CD4-positive, alpha-beta memory T cell (primary cell): ENCODE results near the gene MARK2. TPM values are rescaled to one million over a fixed set of nuclear protein-coding genes. Genes with fewer than 3 reads are reported as not detected.

Source experiments
- CTCF ChIA-PET: fragments of 350-600 bp; sonication (Branson Sonifier 250); formaldehyde crosslinking; loops from one replicate; lab custom pipeline; 2021; ENCODE audit warnings: inconsistent platforms; ENCODE audit not compliant: partially characterized antibody; lab: Charles Lee
- POLR2A ChIA-PET: fragments of 350-600 bp; sonication (Branson Sonifier 250); formaldehyde crosslinking; loops from one replicate; lab custom pipeline; 2021; ENCODE audit not compliant: partially characterized antibody; lab: Charles Lee
- DNase-seq, 5 donors: peaks; one replicate each; pipeline versions ENCODE4 v3.0.0 to v3.0.0-alpha.2; 2020 to 2022; ENCODE audit warnings: mixed read lengths in 1 of 5
- H3K27ac ChIP-seq: one replicate; pipeline ENCODE4 v1.7.0; 2013; ENCODE audit warnings: low read depth, low read length
- H3K27me3 ChIP-seq: 2 replicates; pipeline ENCODE4 v1.7.0; 2013; ENCODE audit warnings: mild to moderate bottlenecking, low read length, moderate library complexity; ENCODE audit not compliant: insufficient read depth
- H3K36me3 ChIP-seq: 2 replicates; pipeline ENCODE4 v1.7.0; 2013; ENCODE audit warnings: mild to moderate bottlenecking, low read length, moderate library complexity; ENCODE audit not compliant: insufficient read depth
- H3K4me1 ChIP-seq: 2 replicates; pipeline ENCODE4 v1.7.0; 2013; ENCODE audit warnings: mild to moderate bottlenecking, low read length, moderate library complexity; ENCODE audit not compliant: insufficient read depth
- H3K4me3 ChIP-seq, 2 donors: one replicate each; pipeline ENCODE4 v1.7.0; 2013; ENCODE audit warnings: low read length in 2 of 2, mild to moderate bottlenecking in 1 of 2
- H3K9me3 ChIP-seq, 2 donors: one replicate each; pipeline ENCODE4 v1.7.0; 2013; ENCODE audit warnings: low read length in 2 of 2, control low read depth in 1 of 2; ENCODE audit not compliant: control insufficient read depth in 1 of 2
- H3K27ac Mint-ChIP-seq, 7 donors: one replicate each; pipeline ENCODE4 v1.8.0; 2020 to 2021; ENCODE audit warnings: mixed read lengths in 7 of 7, mild to moderate bottlenecking in 6 of 7, inconsistent platforms in 3 of 7, moderate library complexity in 3 of 7
- H3K27me3 Mint-ChIP-seq, 2 donors: one replicate each; pipeline ENCODE4 v1.8.0; 2020 to 2021; ENCODE audit warnings: mixed read lengths in 2 of 2
- H3K36me3 Mint-ChIP-seq, 2 donors: one replicate each; pipeline ENCODE4 v1.8.0; 2020 to 2021; ENCODE audit warnings: mixed read lengths in 2 of 2, inconsistent platforms in 1 of 2, mild to moderate bottlenecking in 1 of 2
- H3K4me1 Mint-ChIP-seq, 4 donors: one replicate each; pipeline ENCODE4 v1.8.0; 2020 to 2021; ENCODE audit warnings: mixed read lengths in 4 of 4, mild to moderate bottlenecking in 1 of 4
- H3K4me3 Mint-ChIP-seq, 8 donors: one replicate each; pipeline ENCODE4 v1.8.0; 2020 to 2021; ENCODE audit warnings: mixed read lengths in 8 of 8, mild to moderate bottlenecking in 7 of 8, moderate library complexity in 6 of 8, inconsistent platforms in 3 of 8
- H3K9me3 Mint-ChIP-seq, 8 donors: one replicate each; pipeline ENCODE4 v1.8.0; 2020 to 2021; ENCODE audit warnings: mixed read lengths in 8 of 8, mild to moderate bottlenecking in 5 of 8, inconsistent platforms in 3 of 8, moderate library complexity in 1 of 8
- intact Hi-C: fragments of 100-400 bp; cut with micrococcal nuclease; formaldehyde crosslinking; loops from one replicate; pipeline ENCODE4 v1.15.1; 2023
- polyA plus RNA-seq, 2 donors: library from polyadenylated mRNA; unstranded; fragments of 300-500 nt; fragmentation: Illumina TruSeq; gene quantifications; one replicate each; pipeline ENCODE4 v1.2.3, GENCODE V29; 2021
- total RNA-seq, 2 experiments: library from RNA; stranded (reverse); gene quantifications; one replicate each; pipeline ENCODE4 v1.2.3, GENCODE V29; 2021

MARK2 gene
- total RNA-seq = 10 to 100 TPM; 60.4 to 68.0 TPM
- 10 to 100 TPM; 25.1 to 60.3 TPM for polyA plus RNA-seq

DNA sequence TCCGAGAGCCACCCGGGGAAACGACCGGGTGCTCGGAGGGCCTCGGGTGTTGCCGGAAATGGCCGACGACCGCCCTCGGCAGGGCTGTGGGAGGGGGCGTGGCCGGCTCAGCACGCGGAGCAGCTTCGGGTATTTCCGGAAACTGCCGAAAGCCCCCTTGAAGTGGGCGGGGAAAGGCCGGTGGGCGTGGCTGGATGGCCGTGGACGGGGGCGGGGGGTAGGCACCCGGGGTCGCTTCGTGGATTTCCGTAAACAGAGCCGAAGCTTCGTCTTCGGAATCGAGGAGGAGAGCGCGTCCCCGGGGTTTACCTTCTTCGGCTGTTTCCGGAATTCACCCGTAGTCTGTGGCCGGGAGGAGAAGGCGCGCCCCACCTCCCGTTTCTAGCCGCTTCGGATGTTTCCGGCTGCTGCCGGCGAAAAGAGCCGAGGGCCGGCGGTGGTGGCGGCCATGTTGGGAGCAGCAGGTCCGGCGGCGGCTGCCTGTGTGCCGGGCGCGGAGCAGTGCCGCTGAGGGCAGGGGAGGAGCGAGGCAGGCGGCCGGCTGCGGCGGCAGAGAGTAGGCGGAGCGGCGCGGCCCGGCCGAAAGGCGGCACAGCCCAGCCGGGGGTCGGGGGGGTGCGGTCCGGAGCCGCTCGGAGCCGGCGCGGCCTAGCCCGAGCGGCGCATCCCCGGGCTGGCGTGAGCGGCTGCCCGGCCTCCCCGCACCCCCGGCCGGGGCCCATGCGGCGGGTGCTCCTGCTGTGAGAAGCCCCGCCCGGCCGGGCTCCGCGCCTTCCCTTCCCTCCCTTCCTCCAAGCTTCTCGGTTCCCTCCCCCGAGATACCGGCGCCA lies at the start of gene MARK2:
MARK2 (plus strand) TSS at position 433 of the 830 bp plus-strand sequence; CDS start at position 830, 397 bp downstream.
- H3K4me3 Mint-ChIP-seq = peak within 1 kb of the TSS; percentile 87 to 95 (median 91)
- H3K36me3 Mint-ChIP-seq = peaks cover 0 to 29% of the 10 kb centered on the region in 2 donors
- no peaks in the 10 kb centered on the region for H3K9me3 ChIP-seq
- H3K9me3 Mint-ChIP-seq = no peaks in the 10 kb centered on the region
- ChIA-PET POLR2A (interaction anchor here (0.8 to 5.2 kb wide), 35 partner anchors 10 to 998 kb away, joined by 3 to 83 read pairs (median 5); partner anchors contain the start of genes ATL3, COX8A, ESRRA and NAA40), CTCF (interaction anchor here (0.8 to 12.0 kb wide), 20 partner anchors 10 to 310 kb away, joined by 3 to 337 read pairs (median 20); partner anchors contain the start of genes NAA40, RCOR2 and ZFTA)
- intact Hi-C loops = loop anchor here (1.0 to 5.0 kb wide), 7 partner anchors 28 to 466 kb away; partner anchors contain the start of genes COX8A, ESRRA, OTUB1 and ZFTA
- H3K27ac ChIP-seq = peak within 1 kb of the TSS; percentile 86
- H3K27me3 ChIP-seq = no peaks in the 10 kb centered on the region
- peak within 1 kb of the TSS; percentile 87 to 88 for H3K4me3 ChIP-seq
- H3K27ac Mint-ChIP-seq = peak within 1 kb of the TSS; percentile 85 to 97 (median 95)
- H3K36me3 ChIP-seq = peaks cover 10% of the 10 kb centered on the region
- peaks cover 40 to 72% (median 54%) of the 10 kb centered on the region in 4 donors for H3K4me1 Mint-ChIP-seq
- H3K4me1 ChIP-seq = peaks cover 48% of the 10 kb centered on the region
- no peaks in the 10 kb centered on the region for H3K27me3 Mint-ChIP-seq
- DNase-seq = peak; percentile 99 to 100 (median 99)

DNA sequence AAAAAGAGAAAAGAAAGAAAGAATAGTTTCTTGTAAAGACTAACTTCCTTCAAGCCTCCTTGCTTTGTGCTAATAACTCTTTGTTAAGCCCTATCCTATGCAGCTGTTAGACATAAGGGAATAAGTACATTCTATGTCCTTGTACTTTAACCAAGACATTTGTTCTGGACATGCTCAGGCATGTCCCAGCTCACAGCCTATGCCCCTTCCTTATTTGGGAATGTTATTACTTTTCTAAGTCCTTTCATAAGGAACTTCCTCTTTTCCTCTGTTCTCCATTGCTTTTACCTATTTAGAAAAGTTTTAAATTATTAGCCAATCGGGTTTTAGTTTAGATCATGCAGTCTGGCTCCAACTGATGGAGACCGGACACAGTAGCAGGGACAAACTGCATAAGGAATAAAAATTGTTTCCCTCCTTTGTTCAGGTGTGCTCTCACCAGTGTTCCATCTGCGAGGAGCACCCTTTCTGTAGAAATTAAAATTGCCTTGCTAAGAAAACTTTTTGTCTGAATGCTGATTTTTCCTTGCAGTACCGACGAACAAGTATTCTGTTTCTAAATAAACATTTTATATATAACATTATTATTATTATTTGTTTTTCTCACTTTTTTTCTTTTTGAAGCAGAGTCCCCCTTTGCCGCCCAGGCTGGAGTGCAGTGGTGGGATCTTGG lies 47.3 kb upstream of the MARK2 start:
- Mint-ChIP-seq H3K36me3 (no peaks in the 10 kb centered on the region), H3K4me1 (peaks cover 0 to 6% (median 0%) of the 10 kb centered on the region in 4 donors), H3K4me3 (no peak overlapping the region), H3K9me3 (peaks cover 0 to 23% (median 15%) of the 10 kb centered on the region in 8 donors), H3K27ac (no peak overlapping the region), H3K27me3 (peaks cover 3 to 6% of the 10 kb centered on the region in 2 donors)
- H3K4me1 ChIP-seq = no peaks in the 10 kb centered on the region
- intact Hi-C loops = no loop called here
- H3K27me3 ChIP-seq = no peaks in the 10 kb centered on the region
- H3K9me3 ChIP-seq = peaks cover 0 to 10% of the 10 kb centered on the region in 2 donors
- H3K27ac ChIP-seq = no peak overlapping the region
- no peak for DNase-seq
- CTCF ChIA-PET = no interaction called here
- POLR2A ChIA-PET = no interaction called here
- H3K4me3 ChIP-seq = no peak overlapping the region
- H3K36me3 ChIP-seq = no peaks in the 10 kb centered on the region

- peaks cover 7 to 8% of the 10 kb centered on the region in 2 donors for H3K27me3 Mint-ChIP-seq
- H3K4me1 ChIP-seq = no peaks in the 10 kb centered on the region
- POLR2A ChIA-PET = no interaction called here
- intact Hi-C loops = no loop called here
- no peaks in the 10 kb centered on the region for H3K36me3 Mint-ChIP-seq
- H3K27ac ChIP-seq = no peak overlapping the region
- peaks cover 0 to 6% (median 0%) of the 10 kb centered on the region in 4 donors for H3K4me1 Mint-ChIP-seq
- DNase-seq = no peak
- H3K27me3 ChIP-seq = no peaks in the 10 kb centered on the region
- peaks cover 0 to 10% of the 10 kb centered on the region in 2 donors for H3K9me3 ChIP-seq
- H3K9me3 Mint-ChIP-seq = peaks cover 0 to 23% (median 15%) of the 10 kb centered on the region in 8 donors
- CTCF ChIA-PET = no interaction called here
- H3K4me3 Mint-ChIP-seq = no peak overlapping the region
- no peak overlapping the region for H3K27ac Mint-ChIP-seq
- no peaks in the 10 kb centered on the region for H3K36me3 ChIP-seq
- no peak overlapping the region for H3K4me3 ChIP-seq
Observed at GRCh38 chr11:63793161-63793560, 45.7 kb upstream of the MARK2 start.

DNA sequence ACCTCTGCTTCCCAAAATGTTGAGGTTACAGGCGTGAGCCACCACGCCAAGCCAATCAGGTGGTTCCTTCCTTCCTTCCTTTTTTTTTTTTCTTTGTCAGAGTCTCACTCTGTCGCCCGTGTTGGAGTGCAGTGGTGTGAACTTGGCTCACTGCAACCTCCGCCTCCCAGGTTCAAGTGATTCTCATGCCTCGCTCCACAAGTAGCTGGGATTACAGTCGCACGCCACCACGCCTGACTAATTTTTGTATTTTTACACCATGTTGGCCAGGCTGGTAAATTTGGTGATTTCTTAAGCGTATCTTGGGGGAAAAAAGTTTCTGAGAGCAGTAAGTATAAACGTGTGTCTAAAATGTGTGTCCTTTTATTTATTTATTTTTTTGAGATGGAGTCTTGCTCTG lies 43.8 kb upstream of the MARK2 start:
- no peak overlapping the region for H3K4me3 ChIP-seq
- H3K27ac ChIP-seq = no peak overlapping the region
- intact Hi-C loops = no loop called here
- Mint-ChIP-seq H3K9me3 (peaks cover 0 to 22% (median 15%) of the 10 kb centered on the region in 8 donors), H3K4me1 (peaks cover 0 to 6% (median 0%) of the 10 kb centered on the region in 4 donors), H3K27me3 (peaks cover 8 to 10% of the 10 kb centered on the region in 2 donors), H3K4me3 (no peak overlapping the region), H3K27ac (no peak overlapping the region), H3K36me3 (no peaks in the 10 kb centered on the region)
- H3K9me3 ChIP-seq = peaks cover 0 to 10% of the 10 kb centered on the region in 2 donors
- POLR2A ChIA-PET = interaction anchor here (0.6 kb wide), 1 partner anchor 130 kb away, joined by 3 read pairs; no protein-coding TSS in a partner anchor
- CTCF ChIA-PET = no interaction called here
- no peaks in the 10 kb centered on the region for H3K36me3 ChIP-seq
- no peaks in the 10 kb centered on the region for H3K4me1 ChIP-seq
- no peak for DNase-seq
- H3K27me3 ChIP-seq = no peaks in the 10 kb centered on the region

DNA sequence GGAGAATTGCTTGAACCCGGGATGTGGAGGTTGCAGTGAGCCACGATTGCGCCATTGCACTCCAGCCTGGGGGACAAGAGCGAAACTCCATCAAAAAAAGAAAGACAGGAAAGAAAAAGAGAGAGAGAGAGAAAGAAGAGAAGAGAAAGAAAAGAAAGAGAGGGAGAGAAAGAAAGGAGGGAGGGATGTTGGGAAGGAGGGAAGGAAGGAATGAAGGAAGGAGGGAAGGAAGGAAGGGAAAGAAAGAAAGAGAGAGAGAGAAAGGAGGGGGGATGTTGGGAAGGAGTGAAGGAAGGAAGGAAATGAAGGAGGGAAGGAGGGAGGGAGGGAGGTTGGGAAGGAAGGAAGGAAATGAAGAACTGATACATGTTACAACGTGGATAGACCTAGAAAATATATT lies 38.0 kb upstream of the MARK2 start:
- no peaks in the 10 kb centered on the region for H3K4me1 Mint-ChIP-seq
- H3K27me3 Mint-ChIP-seq = peaks cover 6 to 12% of the 10 kb centered on the region in 2 donors
- peaks cover 0 to 2% (median 0%) of the 10 kb centered on the region in 8 donors for H3K9me3 Mint-ChIP-seq
- ChIA-PET CTCF (no interaction called here), POLR2A (no interaction called here)
- no peaks in the 10 kb centered on the region for H3K36me3 Mint-ChIP-seq
- H3K27me3 ChIP-seq = no peaks in the 10 kb centered on the region
- no peak overlapping the region for H3K27ac Mint-ChIP-seq
- no peaks in the 10 kb centered on the region for H3K9me3 ChIP-seq
- H3K4me3 Mint-ChIP-seq = no peak overlapping the region
- no peak overlapping the region for H3K27ac ChIP-seq
- no peak for DNase-seq
- no peaks in the 10 kb centered on the region for H3K4me1 ChIP-seq
- no peak overlapping the region for H3K4me3 ChIP-seq
- intact Hi-C loops = no loop called here
- H3K36me3 ChIP-seq = no peaks in the 10 kb centered on the region

DNA sequence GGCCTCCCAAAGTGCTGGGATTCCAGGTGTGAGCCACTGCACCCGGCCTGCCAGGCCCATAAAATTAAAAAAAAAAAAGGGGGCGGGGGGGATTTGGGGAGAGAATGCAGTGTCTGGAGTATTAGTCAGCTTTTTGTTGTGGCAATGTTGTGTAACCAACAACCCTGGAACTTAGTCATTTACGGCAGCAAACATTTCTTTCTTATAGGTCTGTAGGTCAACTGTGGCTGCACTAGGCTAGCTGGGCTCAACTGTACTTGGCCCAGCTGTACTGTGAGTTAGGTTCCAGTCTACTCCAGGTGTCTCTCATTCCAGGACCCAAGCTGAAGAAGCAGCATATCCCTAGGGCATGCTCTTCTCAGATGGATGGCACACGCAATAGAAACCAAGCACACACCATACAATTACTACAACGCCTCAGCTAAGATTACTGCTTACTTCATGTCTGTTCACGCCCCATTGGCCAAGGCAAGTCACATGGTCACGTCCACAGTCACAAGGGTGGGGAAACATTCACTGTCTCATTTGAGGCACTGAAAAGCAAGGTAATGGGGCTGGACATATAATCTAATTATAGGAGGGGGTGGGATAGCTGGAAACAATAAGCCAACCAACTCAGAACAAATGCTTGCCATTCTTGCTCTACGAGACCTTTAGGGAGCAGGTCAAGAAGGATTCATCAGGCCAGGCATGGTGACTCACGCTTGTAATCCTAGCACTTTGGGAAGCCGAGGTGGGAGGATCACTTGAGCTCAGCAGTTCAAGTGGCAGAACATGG lies 36.1 kb upstream of the MARK2 start:
- POLR2A ChIA-PET = no interaction called here
- no peaks in the 10 kb centered on the region for H3K36me3 Mint-ChIP-seq

More for the DNA sequence above, 36.1 kb upstream of the MARK2 start:
- no peaks in the 10 kb centered on the region for H3K9me3 ChIP-seq
- H3K4me3 ChIP-seq = no peak overlapping the region
- intact Hi-C loops = no loop called here
- no peaks in the 10 kb centered on the region for H3K4me1 Mint-ChIP-seq
- H3K9me3 Mint-ChIP-seq = peaks cover 0 to 2% (median 0%) of the 10 kb centered on the region in 8 donors
- H3K36me3 ChIP-seq = no peaks in the 10 kb centered on the region
- H3K27ac ChIP-seq = no peak overlapping the region
- peaks cover 0 to 5% of the 10 kb centered on the region in 2 donors for H3K27me3 Mint-ChIP-seq
- H3K27ac Mint-ChIP-seq = no peak overlapping the region
- DNase-seq = no peak
- no peaks in the 10 kb centered on the region for H3K27me3 ChIP-seq
- CTCF ChIA-PET = no interaction called here
- H3K4me3 Mint-ChIP-seq = no peak overlapping the region
- no peaks in the 10 kb centered on the region for H3K4me1 ChIP-seq
